Lung (tissue), 12 donors: ENCODE results near the gene RHOT1. TPM values are rescaled to one million over a fixed set of nuclear protein-coding genes. Genes with fewer than 3 reads are reported as not detected.

Source experiments
- ATAC-seq: fragments of 200-7000 bp; cut with Tn5 transposase; one replicate; pipeline ENCODE4 v1.9.1; 2020; ENCODE audit warnings: moderate number of reproducible peaks; ENCODE audit not compliant: insufficient read depth, low FRiP score
- DNase-seq, 3 donors: peaks; one replicate each; pipeline ENCODE4 v3.0.0-alpha.2; 2013 to 2017
- H3K27ac ChIP-seq, 2 donors: one replicate each; pipeline ENCODE4 v1.5.1; 2013; ENCODE audit warnings: mild to moderate bottlenecking in 2 of 2, moderate library complexity in 2 of 2, control low read depth in 1 of 2, inconsistent platforms in 1 of 2, low read depth in 1 of 2, low read length in 1 of 2
- H3K27me3 ChIP-seq, 3 donors: one replicate each; pipeline ENCODE4 v1.5.1; 2013; ENCODE audit warnings: low read length in 2 of 3; ENCODE audit not compliant: control insufficient read depth in 3 of 3, insufficient read depth in 3 of 3
- H3K36me3 ChIP-seq, 4 donors: one replicate each; pipeline ENCODE4 v1.5.1; 2013; ENCODE audit warnings: low read length in 4 of 4, mild to moderate bottlenecking in 1 of 4, moderate library complexity in 1 of 4; ENCODE audit not compliant: control insufficient read depth in 4 of 4, insufficient read depth in 4 of 4
- H3K4me1 ChIP-seq, 5 donors: one replicate each; pipeline ENCODE4 v1.5.1; 2013; ENCODE audit warnings: low read length in 5 of 5, mild to moderate bottlenecking in 2 of 5, moderate library complexity in 1 of 5; ENCODE audit not compliant: control insufficient read depth in 5 of 5, insufficient read depth in 5 of 5
- H3K4me3 ChIP-seq: one replicate; pipeline ENCODE4 v1.5.1; 2013; ENCODE audit warnings: mild to moderate bottlenecking, control low read depth, moderate library complexity
- H3K9ac ChIP-seq, 2 donors: one replicate each; pipeline ENCODE4 v1.5.1; 2013; ENCODE audit warnings: low read length in 2 of 2, control low read depth in 1 of 2; ENCODE audit not compliant: insufficient read depth in 1 of 2
- H3K9me3 ChIP-seq, 4 donors: one replicate each; pipeline ENCODE4 v1.5.1; 2013; ENCODE audit warnings: low read length in 3 of 4, mild to moderate bottlenecking in 1 of 4, moderate library complexity in 1 of 4; ENCODE audit not compliant: control insufficient read depth in 4 of 4, insufficient read depth in 3 of 4
- CTCF ChIP-seq: IDR thresholded peaks from 2 replicates; pipeline ENCODE4 v1.5.1; 2012; ENCODE audit warnings: mild to moderate bottlenecking; ENCODE audit errors: control extremely low read depth, extremely low read depth
- WGBS, 2 donors: extraction: QIAGEN DNeasy Blood & Tissue Kit; methylation state at CpG; one replicate each; pipeline ENCODE4 v1.1.7; 2013; 5-methylcytosine and 5-hydroxymethylcytosine counted together
- polyA plus RNA-seq, 2 donors: library from polyadenylated mRNA; stranded (reverse); fragments of 200-250 nt; gene quantifications; one replicate each; pipeline ENCODE4 v1.2.1, GENCODE V29; 2013
- total RNA-seq, 2 donors: library from RNA; depleted of rRNA in 1 of 2; stranded (reverse); fragments of >200 nt in 1 of 2; gene quantifications; one replicate each; pipeline ENCODE4 v1.2.1, GENCODE V29; 2014 to 2021
- donor health status: control.
- donor health status: control.
- donor health status: Bipolar disorder and iron deficiency.
- donor health status: healthy.
- donor health status: DM: yes; HTN: yes; CAD: no.

The RHOT1 gene
- total and polyA plus RNA-seq, 4 donors = 28.5 to 90.5 (median 44.9) TPM

- no peak for TF ChIP-seq CTCF
- no peaks in the 10 kb centered on the region for H3K4me1 ChIP-seq
- H3K27me3 ChIP-seq = no peaks in the 10 kb centered on the region
- ATAC-seq = no peak
- H3K4me3 ChIP-seq = no peak overlapping the region
- DNase-seq = no peak
- H3K27ac ChIP-seq = no peak overlapping the region
- H3K9ac ChIP-seq = no peak overlapping the region
- peaks cover 11 to 22% (median 14%) of the 10 kb centered on the region in 4 donors for H3K36me3 ChIP-seq
- H3K9me3 ChIP-seq = no peaks in the 10 kb centered on the region
Measured at GRCh38 chr17:32191306-32191705, 49.0 kb downstream of the RHOT1 start.

- ATAC-seq = no peak
- WGBS, 2 donors = 96 to 98% methylated on average over 6 of the region's 6 CpGs
- TF ChIP-seq CTCF = no peak
Measured at GRCh38 chr17:32192379-32192778, 50.1 kb downstream of the RHOT1 start.

GRCh38 chr17:32197987-32198386, 55.7 kb downstream of the RHOT1 start:
- no peak for DNase-seq
- no peaks in the 10 kb centered on the region for H3K9me3 ChIP-seq
- WGBS, 2 donors = 96 to 97% methylated on average over 1 of the region's 1 CpG
- no peak overlapping the region for H3K9ac ChIP-seq
- H3K4me3 ChIP-seq = no peak overlapping the region
- H3K27ac ChIP-seq = no peak overlapping the region
- no peak for TF ChIP-seq CTCF
- no peaks in the 10 kb centered on the region for H3K4me1 ChIP-seq
- peaks cover 19 to 31% (median 25%) of the 10 kb centered on the region in 4 donors for H3K36me3 ChIP-seq
- no peaks in the 10 kb centered on the region for H3K27me3 ChIP-seq
- ATAC-seq = no peak

More at GRCh38 chr17:32192379-32192778, 50.1 kb downstream of the RHOT1 start:
- peaks cover 11 to 22% (median 18%) of the 10 kb centered on the region in 4 donors for H3K36me3 ChIP-seq
- no peak overlapping the region for H3K9ac ChIP-seq
- H3K27me3 ChIP-seq = no peaks in the 10 kb centered on the region
- no peak overlapping the region for H3K27ac ChIP-seq
- no peaks in the 10 kb centered on the region for H3K9me3 ChIP-seq
- DNase-seq = no peak
- no peak overlapping the region for H3K4me3 ChIP-seq
- no peaks in the 10 kb centered on the region for H3K4me1 ChIP-seq

GRCh38 chr17:32206861-32207260, 64.6 kb downstream of the RHOT1 start:
- 93 to 94% methylated on average over 2 of the region's 2 CpGs for WGBS, 2 donors
- Histone ChIP-seq H3K9ac (no peak overlapping the region), H3K27ac (no peak overlapping the region), H3K36me3 (peaks cover 10 to 31% (median 13%) of the 10 kb centered on the region in 4 donors), H3K27me3 (no peaks in the 10 kb centered on the region), H3K4me1 (peaks cover 0 to 8% (median 0%) of the 10 kb centered on the region in 5 donors), H3K4me3 (no peak overlapping the region), H3K9me3 (no peaks in the 10 kb centered on the region)
- TF ChIP-seq CTCF = no peak
- DNase-seq (no peak), ATAC-seq (no peak)
